ENCODE results near the gene SNTG2.
"Not testable (repeated sequence)": the region's sequence is repeated elsewhere in the genome, so short reads cannot be mapped to it uniquely, and the experiment has no call there.

SNTG2 gene

DNA sequence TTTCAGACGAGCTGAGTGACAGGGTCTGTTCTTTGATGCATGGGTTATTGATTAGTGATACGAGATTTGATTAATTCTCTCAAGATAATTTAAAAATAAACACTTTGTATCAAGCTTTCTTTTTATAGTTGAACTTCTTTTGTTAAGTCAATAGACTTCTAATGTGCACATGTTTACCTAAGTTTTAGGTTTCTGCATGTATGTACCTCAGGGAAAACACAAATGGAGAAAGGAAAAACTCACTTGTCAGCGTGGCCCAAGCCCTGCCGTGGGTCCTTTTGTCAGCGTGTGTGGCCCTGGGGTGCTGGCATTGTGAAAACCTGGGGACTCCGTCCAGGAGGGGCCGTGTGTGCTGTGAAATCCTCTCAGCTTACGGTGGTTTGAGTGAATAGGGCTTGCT is 153.7 kb downstream of the SNTG2 start:
- DNase-seq = no peak

DNA sequence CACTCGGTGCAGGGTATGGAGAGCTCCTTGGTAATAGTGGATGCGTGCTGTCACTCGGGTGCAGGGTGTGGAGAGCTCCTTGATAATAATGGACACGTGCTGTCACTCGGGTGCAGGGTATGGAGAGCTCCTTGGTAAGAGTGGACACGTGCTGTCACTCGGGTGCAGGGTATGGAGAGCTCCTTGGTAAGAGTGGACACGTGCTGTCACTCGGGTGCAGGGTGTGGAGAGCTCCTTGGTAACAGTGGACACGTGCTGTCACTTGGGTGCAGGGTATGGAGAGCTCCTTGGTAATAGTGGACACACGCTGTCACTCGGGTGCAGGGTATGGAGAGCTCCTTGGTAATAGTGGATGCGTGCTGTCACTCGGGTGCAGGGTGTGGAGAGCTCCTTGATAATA is 155.7 kb downstream of the SNTG2 start:
- DNase-seq = not testable (repeated sequence)

- no peak for DNase-seq
These were observed 165.3 kb downstream of the SNTG2 start for GRCh38 chr2:1115843-1116539.

DNA sequence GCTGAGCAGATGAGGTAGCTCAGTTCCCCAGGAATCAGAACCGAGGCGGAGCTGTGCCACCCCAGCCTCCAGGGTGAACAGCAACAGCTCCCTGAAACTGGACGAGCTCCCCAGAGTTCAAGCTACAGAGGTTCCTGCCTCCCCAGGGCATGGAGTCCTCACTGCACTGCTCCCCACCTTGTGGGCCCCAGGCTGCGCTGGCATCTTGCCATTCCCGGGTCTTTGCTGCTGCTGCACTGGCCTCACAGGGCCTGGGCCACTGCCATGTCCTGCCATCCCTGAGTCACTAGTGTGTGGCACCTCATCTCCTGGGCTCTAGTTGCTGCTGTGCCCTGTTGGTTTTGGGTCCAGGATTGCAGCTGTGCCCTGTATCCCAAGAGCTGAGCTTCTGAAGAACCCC is 166.9 kb downstream of the SNTG2 start:
- DNase-seq = no peak

DNA sequence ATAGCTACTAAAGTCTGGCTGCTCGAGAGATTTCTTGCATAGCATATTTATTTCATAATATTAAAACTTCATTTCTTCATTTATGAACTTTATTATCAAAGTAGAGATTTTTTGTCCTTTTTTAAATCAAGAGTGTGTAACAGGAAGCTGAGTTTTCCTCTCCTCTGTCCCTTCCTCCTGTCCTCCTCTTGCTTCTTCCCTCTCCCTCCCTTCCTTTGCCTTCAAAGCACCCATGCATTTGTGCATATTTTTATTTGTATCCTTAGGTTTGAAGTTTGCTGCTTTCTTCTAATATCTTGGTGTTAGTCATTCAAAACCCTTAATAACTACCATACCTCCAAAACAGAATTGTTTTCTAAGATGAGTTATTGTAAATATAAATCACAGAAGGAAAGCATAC is 174.6 kb downstream of the SNTG2 start:
- DNase-seq = no peak

DNA sequence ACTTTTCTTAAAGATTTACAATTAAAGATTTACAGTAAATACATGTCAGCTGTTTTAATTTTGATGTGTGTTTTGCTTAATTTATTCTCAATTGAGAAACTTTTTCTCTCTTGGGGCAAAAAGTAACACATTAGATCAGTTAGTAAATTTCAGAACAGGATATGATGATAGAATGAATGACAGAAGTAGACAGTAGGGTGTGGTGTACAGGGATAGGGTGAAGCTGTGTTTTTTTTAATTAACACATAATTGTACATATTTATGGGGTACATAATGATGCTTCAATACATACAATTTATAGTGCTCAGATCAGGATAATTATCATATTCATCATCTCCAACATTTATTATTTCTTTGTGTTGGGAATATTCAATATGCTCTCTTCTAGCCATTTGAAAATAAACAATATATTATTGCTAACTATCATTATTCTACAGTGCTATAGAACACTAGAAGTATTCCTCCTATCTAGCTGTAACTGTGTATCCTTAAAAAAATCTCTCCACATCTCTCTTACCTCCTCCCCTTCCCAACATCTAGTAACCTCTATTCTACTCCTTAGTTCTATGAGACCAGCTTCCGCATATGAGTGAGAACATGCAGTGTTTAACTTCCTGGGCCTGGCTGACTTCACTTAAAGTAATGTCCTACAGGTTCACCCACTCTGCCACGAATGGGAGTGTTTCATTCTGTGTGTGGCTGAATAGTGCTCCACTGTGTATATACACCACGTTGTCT is 175.2 kb downstream of the SNTG2 start:
- DNase-seq = no peak

- no peak for DNase-seq
These were observed 179.3 kb downstream of the SNTG2 start for GRCh38 chr2:1129982-1130381.

- DNase-seq = no peak
These were observed 180.3 kb downstream of the SNTG2 start for GRCh38 chr2:1130922-1131321.

- DNase-seq = no peak
These were observed 181.8 kb downstream of the SNTG2 start for GRCh38 chr2:1132328-1132969.

DNA sequence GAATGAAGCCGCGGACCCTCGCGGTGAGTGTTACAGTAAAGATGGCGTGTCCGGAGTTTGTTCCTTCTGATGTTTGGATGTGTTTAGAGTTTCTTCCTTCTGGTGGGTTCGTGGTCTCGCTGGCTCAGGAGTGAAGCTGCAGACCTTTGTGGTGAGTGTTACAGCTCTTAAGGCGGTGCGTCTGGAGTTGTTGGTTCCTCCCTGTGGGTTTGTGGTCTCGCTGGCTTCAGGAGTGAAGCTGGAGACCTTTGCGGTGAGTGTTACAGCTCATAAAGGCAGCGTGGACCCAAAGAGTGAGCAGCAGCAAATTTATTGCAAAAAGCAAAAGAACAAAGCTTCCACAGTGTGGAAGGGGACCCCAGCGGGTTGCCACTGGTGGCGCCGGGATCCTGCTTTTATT is 183.2 kb downstream of the SNTG2 start:
- not testable (repeated sequence) for DNase-seq

DNA sequence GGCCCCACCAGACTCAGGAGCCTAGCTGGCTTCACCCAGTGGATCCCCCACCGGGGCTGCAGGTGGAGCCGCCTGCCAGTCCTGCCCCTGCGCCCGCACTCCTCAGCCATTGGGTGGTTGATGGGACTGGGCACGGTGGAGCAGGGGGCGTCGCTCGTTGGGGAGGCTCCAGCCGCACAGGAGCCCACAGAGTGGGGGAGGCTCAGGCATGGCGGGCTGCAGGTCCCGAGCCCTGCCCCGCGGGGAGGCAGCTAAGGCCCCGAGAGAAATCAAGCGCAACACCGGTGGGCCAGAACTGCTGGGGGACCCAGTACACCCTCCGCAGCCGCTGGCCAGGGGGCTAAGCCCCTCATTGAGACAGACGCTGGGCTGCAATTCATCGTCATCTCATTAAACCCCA is 184.0 kb downstream of the SNTG2 start:
- DNase-seq = no peak

- DNase-seq = no peak
These were observed 185.4 kb downstream of the SNTG2 start for GRCh38 chr2:1136067-1136466.

DNA sequence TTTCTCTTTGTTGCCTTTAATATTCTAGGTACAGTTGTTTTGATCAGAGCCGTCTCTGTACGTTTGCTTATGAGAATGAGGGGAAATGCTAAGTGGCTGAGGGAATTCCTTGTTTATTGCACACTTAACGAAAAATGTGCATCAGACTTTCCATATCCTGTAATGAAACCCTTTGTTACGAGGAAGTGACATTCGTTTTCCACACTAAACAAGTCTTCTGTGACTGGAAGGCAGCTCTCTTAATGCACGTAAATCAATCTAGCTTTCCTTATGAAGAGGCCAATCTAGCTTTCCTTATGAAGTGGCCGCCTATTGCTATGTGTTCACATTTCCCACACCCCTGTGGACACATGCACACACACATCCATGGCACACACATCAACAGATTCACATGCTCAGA is 186.2 kb downstream of the SNTG2 start:
- DNase-seq = no peak

- DNase-seq = no peak
These were observed 186.6 kb downstream of the SNTG2 start for GRCh38 chr2:1137264-1137663.

DNA sequence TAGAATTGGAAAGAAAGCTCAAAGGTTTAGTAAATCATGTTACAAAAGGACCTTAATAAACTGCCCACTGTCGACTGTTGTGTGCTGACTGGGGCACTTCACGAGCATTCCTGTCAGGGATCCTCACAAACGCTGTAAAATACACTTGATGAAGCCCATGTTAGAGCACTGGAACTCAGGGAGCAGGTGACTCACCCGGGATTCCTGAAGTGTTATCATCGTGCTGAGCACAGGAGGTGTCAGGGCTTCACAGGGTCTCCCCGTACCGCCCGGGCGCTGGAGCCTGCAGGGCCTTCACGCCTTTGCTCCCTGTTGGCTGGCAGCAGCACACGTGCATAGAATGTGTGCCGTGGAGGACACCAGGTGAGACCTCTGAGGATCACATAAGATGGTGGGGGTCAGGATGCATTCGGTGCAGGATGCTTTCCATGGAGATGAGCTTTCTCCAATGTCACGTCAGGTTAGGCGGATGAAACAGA is 187.3 kb downstream of the SNTG2 start:
- no peak for DNase-seq

- peak; percentile 30 for DNase-seq
These were observed 189.8 kb downstream of the SNTG2 start for GRCh38 chr2:1140389-1141003.

DNA sequence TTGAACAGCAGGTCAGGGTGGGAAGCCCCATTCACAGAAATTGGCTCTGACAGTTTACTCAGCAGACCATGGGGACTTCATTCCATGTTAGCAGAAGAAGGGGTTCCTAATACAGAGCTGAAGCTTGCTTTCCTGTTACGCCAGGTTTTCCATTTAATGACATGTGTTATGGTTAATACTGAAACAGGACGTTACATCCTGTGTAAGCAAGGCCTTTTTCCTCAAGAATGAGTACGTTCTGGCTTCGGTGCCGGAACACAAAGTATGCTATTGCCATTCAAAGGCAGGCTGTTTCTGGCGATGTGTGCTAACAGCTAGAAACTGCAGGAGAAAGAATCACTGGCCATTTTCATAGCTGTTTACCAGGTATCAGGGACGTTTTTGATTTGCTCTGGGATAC is 190.4 kb downstream of the SNTG2 start:
- DNase-seq = no peak

- DNase-seq = no peak
These were observed 192.5 kb downstream of the SNTG2 start for GRCh38 chr2:1143129-1143528.

DNA sequence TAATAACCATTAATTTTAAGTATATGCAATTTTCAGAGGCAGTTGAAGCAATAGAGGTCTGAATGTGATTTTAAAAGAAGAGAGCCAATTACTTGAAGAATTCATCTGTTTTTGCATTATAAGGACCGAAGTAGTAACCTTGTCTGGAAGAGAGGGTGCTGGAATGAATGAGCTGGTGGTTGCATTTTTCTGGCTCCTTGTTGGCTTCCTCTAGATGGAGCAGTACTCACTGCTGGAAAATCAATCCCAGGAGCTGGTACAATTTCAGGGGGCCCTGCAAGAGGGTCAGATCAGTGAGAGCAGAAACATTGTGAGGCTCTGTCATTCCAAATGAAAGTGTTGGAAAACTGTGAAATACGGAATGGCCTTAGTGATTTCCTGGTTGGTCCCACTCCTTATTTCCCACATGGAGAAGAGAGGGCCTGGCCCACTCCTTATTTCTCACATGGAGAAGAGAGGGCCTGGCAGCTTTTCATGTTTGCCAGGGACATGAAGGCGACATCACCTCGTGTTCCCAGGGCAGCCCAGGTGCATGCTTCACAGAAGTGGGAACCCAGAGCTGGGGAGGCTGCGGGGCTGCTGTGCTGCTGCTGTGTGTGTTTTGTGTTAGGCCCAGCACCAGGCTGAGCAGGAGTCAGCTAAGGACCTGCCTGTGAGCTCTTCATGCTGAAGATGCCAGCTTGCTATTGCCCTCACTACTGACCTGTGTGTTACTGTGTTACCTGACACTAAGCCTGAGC is 197.4 kb downstream of the SNTG2 start:
- no peak for DNase-seq

DNA sequence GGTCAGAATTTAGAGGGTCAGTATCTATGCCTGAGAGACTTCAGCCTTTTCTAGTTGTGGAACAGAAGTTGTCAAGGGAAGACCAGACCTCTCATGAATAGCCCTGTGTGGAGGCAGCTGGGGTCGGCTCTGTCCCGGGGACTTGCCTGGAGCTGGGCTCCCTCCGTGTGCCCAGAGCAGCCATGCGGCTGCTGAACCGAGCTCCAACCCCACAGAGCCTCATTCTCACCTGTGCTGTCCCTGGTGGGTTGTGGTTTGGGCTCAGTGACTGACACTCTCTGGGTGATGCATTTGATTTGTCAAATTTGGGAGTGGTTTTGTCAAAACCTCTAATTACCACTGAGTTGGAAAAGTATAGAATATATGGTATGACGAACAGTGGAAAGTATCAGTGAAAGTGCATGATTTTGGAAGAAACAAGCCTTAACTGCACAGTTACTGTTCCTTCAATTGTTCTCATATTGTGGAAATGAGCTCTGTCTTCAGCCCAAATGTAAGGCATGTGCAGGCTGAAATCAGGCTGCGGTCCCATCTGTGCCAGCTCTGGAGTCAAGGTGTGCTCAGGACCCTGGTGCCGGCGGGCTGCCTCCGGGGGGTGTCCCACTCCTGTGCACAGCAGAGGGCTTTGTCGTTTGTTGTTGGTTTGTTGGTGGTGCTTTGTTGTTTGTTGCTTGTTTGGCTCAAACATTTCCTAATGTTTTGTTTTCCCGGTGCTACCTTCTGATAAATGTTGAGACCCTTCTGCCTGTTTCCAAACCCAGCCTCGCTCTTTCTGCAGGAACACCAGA is 200.3 kb downstream of the SNTG2 start:
- DNase-seq = no peak

DNA sequence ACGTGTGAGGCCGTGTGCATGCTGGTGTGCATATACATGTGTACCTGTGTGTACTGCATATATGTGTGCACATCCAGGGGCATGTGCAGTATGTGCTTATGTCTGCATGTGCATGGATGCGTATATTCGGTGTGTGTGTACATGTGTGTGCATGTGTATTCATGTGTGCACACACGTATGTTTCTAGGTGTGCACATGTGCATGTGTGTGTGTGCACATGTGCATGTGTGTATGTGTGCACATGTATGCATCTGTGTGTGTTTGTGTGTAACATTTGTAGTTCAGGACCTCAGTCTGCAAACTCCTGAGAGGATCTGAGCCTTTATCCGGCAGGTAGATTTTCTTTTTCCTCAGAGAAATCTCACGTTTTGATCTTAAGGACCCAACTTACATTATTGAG is 201.7 kb downstream of the SNTG2 start:
- no peak for DNase-seq

DNA sequence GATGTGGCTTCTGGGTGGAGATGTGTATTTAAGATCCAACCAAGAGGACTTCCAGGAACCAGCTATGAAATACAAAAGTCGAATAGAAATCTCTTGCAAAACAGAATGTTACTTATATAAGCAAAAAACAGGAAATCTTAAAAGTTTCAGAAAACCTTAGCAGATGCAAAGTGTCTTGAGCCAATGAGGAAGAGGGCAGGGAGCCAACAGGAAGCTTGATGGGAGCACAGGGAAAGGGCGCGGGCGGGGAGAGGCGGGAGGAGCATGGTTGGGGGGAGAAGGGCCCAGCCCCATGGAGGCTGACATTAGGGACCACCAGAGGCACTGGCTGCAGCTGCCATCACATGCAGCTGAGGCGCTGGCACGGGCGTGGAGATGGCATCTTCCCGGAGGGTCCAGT is 203.3 kb downstream of the SNTG2 start:
- no peak for DNase-seq
